NCI-H748 (cell line): ENCODE results near the gene CAP1.
"Not testable (repeated sequence)": the region's sequence is repeated elsewhere in the genome, so short reads cannot be mapped to it uniquely, and the experiment has no call there.

Experiments
- DNase-seq: peaks from one replicate; lab custom pipeline; 2025; ENCODE audit not compliant: unreplicated experiment; lab: John Stamatoyannopoulos, UW

Gene CAP1

DNA sequence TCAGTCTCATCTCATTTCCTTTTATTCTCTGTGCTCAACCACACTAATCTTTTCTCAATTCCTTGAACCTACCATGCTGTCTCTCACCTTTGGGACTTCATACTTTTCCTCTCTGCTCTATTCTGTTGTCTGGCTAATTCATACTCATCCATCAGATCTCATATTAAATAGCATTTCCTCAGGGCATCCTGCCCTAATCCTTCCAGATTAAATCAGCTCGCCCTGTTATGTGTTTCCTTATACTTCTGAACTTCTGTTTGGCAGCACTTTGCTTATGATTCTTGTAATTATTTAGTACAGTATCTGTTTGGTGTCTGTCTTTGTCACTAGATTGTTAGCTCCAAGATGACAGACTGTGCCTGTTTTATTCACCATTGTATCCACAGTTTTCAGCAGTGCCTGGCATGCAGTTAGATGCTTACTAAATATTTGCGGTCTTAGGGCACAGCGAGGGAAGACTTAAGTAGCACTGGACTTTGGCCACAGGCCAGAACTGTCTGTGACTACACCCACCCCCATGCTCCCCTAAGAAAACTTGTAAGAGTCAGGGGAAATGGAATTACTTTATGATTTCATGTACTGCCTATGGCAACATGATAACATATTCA is 9.9 kb upstream of the CAP1 start:
- DNase-seq, result no peak

DNA sequence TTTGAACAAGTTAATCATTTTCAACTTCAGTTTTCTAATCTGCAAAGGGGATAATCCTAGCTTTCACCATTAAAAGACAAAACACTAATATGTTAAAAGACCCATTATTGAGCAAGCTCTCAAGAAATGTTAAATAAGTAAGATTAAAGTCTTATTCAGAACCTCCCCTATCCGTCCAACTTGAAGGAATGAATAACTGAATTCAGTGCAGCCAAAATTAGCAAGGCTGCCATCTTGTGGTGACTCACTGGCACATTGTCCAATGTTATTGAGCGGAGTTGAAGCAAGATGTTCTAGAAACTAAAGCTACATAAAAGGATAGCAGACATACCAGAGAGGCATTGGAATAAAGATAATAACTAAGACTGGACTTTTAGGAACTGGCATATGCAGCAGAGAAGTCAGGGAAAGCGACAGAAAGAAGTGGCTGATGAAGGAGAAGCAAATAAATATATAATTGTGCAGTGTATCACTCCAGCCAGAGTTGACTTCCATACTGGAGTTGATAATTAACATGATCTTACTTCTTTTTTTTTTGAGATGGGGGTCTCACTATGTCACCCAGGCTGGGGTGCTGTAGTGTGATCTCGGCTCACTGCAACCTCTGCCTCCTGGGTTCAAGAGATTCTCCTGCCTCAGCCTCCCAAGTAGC is 8.2 kb upstream of the CAP1 start:
- DNase-seq, result peak; percentile 93

DNA sequence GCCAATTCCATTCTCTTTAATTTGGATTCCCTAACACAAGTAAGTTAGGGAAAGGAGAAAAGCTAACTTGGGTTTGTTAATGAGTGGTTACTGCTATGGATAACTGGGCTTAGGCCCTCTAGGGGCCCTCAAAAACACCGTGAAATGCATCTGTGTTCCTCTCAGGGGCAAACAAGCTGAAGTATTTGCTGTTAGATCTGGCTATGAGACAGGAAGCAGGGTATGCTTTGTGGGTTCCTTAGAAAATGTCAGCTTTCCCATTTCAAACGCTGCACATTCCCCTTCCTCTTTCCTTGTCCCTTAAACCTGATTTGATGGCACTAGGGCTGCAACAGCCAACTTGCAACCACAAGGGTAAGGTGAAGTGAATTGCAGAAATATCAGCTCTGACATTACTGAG is 5.7 kb upstream of the CAP1 start:
- no peak for DNase-seq

DNA sequence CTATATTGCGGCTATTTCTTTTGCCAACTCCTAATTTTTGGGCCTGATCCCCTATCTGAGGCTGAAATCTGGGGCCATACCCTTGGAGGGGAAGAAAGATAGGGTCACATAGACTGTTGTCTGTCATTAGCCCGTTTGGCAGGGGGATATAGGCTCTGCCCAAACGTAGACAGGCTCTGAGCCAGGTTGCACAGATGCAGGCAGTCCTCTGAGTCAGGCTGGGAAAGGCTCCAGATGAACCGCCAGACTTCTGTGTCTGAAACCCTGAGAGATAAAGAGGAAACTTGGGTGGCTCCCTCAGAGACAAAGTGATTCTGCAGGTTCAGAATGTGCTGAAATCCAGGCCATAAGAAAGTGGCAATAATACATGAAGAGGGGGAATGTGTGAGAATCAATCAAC is 4.0 kb upstream of the CAP1 start:
- no peak for DNase-seq

DNA sequence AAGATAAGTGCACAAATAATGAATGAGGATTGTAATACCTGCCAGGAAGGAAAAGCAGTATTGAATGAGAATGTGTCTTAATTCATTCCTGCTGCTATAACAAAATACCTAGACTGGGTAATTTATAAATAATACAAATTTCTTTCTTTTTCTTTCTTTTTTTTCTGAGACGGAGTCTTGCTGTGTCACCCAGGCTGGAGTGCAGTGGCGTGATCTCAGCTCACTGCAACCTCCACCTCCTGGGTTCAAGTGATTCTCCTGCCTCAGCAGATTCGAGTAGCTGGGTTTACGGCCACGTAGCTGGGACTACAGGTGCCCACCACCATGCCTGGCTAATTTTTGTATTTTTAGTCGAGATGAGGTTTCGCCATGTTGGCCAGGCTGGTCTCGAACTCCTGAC is 3.3 kb upstream of the CAP1 start:
- not testable (repeated sequence) for DNase-seq

DNA sequence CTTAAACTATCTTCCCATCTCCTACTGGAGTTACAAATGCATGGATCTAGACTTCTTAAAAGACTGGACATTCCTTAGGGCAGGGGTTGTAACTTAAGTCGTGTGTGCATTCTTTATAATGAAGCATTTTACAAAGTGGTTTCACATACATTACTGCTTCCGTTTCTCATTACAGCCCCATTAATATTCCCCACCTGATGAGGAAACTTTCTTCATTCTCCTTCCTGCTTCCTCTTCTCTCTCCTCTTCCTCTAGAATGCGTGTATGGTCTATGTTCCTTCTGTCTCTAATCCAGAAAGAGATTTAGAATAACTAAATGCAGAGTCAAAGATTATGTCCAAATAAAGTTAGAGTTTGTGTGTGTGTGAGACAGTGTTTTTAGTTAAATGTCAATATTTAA is 1.8 kb upstream of the CAP1 start:
- DNase-seq, result no peak

DNA sequence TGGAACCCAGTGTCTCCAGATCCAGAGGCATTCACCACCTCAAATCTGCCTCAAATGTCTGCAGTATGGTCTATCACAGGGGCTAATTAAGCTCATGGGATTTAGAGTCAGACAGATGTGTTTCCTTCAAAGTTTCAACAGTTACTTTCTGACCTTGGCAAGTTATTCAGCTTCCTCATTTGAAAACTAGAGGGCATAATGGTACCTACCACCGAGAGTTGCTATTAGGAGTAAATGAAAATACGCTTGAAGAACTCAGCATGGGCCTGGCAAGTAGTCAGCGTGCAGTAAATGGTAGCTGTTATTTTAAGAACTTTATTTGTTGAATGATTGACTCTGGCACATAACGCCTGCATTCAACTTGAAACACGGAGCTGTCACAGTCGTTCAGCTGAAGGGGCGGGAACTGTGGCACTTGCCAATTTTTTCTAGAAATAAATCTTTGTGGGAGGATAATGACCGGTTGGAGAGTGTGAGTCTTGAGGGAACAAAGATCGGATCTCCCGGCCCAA is 1.2 kb upstream of the CAP1 start:
- no peak for DNase-seq

DNA sequence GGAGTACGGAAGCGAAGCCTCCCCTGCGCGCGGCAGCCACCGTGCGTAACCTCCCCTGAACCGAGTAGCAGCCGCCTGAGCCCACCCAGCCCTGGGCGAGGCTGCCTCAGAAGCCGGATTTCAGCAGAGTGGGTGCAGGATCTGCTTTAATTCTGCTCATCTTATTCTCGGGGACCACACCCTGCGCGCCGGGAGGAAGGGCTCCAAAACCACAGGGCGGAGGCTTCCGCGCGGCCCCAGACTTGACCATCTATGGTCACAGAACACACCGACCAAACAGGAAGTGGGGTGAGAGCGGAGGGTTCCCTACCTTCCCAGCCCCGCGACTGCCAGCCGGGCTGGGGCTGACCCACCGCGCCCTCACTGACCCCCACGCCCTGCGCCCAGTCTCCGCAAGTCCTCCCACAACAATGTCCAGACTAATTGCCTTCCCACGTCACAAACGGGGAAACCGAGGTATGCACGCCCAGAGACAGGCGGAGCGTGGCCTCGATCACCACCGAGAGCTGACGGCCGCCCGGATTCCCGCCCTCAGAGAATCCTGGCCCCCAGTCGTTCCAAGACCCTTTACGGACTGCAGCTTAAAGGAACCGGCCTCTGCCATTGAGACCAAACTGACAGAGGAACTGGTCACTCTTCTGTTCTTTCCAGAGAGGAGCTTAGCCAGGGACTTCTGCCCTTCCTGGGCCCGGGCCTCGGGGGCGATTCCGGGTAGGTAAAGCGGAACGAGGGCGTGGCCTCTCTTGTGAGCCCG is 595 bp upstream of the CAP1 start:
- DNase-seq, result peak; percentile 100

DNA sequence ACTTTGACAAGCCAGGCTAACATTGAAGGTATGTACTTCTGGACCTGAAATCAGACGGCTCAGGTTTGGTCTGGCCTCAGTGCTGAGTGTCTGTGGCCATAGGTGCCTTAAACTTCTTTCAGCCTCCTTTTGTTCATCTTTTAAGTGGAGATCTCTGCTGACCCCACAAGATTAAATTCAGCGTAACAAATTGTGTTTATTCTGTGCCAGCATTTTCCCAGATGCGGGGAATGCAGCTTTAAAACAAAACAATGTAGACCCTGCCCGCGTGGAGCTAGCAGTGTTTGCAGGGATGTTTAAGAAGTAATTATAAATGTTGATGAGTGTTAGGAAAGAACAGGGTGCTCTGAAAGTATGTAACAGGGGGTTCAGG is 923 bp downstream of the CAP1 start:
- peak; percentile 75 for DNase-seq

DNA sequence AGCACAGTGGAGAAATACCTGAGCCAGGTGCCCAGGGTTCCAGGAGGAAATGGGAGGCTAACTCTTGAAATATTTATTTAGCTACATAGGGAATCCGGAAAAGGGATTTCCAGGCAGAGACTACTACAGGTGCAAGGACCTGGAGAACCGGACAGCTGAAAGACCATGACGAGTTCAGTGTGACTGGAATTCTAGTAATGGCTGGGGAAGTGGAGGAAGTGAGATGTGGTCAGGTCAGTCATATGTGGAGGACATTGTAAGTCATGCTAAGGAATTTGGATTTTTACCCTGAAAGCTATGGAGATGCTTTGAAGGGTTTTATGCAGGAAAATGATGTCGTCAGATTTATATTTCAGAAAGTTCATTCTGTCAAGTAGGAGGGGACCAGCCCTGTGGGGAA is 1.8 kb downstream of the CAP1 start:
- no peak for DNase-seq

DNA sequence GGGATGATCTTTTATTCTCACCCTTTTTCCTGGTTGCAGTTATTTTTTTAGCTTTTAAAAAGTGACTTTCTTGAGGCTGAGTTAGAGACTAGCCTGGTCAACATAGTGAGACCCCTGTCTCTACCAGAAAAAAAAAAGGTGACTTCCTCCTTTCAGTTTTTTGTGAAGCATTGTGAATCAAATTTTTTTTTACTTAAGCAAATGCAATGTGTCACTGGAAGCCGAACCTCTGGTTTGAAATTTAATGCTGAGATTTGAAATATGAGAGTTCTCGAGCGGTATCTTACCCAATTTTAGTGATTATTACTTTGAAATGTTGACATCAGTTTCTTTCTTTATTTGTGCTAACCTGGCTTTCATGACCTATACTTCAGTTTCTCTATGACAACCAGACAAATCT is 3.6 kb downstream of the CAP1 start:
- DNase-seq, result no peak

DNA sequence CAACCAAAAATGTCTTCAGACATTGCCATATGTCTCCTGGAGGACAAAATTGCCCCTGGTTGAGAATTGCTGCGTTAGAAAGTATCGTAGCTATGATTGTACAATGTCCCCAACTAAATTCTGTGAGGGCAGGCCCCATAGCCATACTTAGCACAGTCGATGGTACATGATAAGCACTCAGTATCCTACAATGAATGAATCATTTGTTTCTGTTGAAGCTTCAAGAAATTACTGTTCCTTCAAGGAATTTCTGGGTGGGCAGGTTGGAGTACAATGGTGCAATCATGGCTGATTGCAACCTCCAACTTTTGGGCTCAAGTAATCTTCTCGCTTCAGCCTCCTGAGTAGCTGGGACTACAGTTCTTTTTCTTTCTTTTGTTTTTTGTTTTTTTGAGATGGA is 4.7 kb downstream of the CAP1 start:
- no peak for DNase-seq

DNA sequence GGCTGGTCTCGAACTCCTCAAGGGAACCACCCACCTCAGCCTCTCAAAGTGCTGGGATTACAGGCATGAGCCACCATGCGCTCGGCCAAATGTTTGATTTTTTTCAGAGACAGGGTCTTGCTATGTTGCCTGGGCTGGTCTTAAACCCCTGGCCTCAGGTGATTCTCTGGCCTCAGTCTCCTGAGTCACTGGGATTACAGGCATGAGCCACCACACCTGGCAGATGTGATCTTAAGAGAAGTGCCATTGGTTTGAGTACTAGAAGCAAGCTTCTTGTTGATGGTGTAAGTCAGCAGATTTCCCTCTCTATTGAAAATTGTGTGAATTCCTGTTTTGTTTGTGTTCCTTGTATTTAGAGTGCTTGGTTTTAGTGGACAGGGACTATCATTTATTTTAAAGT is 5.2 kb downstream of the CAP1 start:
- DNase-seq, result no peak

DNA sequence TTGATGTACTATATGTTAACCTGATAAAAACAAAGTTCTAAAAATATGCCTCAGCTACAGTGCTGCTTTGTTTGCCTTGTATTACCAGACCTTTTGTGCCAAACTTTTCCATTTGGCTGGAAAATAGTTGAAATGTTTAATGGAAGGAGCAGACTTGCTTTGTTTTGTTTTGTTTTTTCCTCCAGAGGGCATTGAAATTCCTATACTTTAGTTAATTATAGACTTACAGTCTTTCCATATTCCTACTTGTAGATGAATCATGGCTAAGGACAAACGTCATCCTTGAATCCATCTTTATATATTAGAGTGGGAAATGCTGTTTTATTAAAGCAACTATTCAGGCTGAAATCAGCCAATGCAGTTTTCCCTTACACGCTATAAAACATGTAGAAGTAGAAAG is 6.7 kb downstream of the CAP1 start:
- no peak for DNase-seq

DNA sequence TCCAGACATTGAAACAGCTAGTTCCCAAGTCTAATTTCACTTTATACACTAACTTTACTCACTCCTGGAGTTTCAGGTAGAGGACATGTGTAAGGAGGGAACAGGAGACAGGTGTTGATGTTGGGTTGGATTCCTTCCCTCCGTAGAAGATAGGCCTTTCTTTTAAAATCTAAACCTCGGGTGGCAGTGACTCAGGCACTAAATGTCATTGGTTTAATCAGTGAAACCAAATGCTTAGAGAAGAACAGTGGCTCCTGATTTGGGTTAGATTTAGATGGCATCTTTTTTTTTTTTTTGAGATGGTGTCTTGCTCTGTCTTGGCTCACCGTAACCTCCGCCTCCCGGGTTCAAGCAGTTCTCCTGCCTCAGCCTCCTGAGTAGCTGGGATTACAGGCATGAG is 7.2 kb downstream of the CAP1 start:
- DNase-seq, result no peak

DNA sequence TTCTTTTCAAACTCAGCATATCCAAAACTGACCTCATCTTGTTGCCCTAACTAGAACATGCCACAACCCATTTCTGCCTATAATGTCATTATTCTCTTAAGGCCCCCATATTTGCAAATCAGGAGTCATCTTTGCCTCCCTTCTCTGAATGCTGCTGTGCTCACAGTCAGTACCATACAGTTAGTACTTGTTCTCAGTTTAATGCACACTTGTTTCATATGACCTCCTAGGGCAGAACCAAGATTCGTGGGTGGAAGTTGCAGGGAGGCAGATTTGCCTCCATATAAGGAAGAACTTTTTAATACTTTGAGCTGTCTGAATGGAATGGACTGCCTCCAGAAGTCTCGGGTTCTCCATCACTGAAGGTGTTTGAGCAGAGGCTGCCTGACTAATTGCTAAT is 9.2 kb downstream of the CAP1 start:
- no peak for DNase-seq

DNA sequence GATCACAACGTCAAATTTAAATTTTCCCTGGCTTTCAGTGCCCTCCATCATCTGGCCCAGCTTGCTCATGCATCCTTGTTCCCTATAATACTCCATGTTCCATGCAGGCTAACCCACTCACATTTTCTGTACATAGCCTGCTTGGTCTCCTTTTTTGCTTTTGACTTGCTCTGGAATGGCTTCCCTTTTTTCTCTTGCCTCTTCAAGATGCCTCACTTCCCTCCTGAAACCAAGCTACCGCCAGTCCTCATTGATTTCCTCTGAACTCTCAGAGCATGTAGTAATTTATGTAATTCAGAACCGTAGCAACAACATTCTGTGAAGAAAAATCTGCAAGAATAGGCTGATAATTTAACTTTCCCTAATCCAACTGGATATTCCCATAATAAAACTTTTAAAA is 10.3 kb downstream of the CAP1 start:
- no peak for DNase-seq

DNA sequence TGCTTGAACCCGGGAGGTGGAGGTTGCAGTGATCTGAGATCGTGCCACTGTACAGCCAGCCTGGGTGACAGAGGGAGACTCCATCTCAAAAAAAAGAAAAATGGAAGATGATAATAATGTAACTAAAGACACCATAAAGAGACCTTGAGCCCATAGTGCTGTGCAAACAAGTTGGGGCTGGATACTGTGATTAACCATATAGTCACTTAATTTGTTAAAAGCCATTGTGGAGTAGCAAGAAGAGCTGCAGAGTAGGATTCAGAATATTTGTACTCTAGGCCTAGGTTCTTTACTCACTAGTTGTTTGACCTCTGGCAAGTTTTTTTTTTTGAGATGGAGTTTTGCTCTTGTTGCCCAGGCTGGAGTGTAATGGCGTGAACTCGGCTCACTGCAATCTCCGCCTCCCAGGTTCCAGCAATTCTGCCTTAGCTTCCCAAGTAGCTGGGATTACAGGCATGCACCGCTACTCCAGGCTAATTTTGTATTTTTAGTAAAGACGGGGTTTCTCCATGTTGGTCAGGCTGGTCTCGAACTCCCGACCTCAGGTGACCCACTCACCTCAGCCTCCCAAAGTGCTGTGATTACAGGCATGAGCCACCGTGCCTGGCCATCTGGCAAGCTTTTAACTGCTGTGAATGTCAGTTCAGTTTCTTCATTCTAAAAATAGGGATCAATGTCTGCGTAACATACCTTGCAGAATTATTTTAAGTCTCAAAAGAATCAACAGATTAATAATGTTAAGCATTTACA is 12.8 kb downstream of the CAP1 start:
- no peak for DNase-seq

DNA sequence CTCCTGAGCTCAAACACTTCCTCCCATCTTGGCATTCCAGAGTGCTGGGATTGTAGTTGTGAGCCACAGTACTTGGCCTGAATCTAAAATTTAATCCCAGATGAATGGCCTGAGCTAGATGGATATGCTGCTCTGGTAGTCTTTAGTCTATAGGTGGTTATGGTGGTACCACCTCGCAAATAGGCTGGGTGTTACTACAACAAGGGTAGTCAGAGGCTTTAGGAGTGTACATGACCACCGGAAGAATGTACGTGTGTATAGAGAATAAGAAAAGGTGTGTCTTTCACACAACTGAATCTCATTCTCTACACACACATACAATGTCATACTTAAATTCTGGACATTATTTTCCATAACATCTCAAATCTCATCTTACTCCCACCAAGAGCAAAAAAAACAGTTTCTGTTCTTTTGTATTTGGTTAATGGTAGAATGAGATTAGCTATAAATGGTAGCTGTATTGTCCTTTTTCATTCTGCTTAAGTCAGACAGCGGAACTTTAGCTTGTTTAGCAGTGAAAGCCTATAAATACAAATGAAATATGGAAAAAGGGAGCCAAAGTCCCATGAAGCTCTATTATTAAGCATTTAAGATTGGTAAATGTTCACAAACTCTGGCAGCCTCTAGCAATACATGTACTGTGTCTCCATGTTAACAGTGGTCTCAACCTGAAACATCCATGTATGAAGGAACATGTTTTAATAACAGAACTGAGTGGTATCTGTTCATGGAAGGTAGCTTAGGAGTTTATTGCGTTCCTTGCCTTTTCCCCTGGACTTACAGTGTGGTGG is 16.2 kb downstream of the CAP1 start:
- no peak for DNase-seq

DNA sequence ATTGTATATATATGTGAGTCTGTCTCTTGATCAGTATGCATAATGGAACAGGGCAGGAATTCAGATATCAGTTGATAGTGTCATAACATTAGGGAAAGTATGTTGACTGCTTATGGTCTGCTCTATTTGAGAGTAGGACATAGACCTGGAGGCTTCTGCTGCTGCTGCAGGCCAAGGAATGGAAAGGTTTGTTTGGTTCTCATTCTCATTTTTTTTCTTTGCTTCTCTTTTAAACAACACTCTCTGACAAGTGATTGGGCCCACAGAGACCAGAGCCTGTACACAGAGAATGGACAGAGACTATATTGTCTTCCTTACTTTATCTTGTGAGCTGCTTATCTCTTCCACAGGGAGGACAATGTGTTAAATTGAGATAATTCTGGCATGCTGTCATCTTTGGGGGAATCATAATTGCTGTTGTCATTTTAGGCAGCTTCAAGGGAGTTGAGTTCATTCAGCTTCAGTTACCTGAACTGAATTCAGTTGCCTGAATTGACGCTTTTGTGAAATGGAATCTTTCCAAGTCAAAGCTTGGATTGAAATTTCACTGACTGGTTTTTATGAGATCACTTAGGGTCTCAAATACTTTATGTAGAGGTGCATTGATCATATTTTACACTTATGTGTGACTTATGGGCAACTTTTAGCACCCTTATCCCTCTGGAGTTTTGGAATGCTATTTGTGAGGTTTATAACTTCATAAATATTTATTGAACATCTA is 16.9 kb downstream of the CAP1 start:
- DNase-seq, result no peak
